ENCODE results near the gene SETD1A.
"Not testable (repeated sequence)": the region's sequence is repeated elsewhere in the genome, so short reads cannot be mapped to it uniquely, and the experiment has no call there.

The SETD1A gene

DNA sequence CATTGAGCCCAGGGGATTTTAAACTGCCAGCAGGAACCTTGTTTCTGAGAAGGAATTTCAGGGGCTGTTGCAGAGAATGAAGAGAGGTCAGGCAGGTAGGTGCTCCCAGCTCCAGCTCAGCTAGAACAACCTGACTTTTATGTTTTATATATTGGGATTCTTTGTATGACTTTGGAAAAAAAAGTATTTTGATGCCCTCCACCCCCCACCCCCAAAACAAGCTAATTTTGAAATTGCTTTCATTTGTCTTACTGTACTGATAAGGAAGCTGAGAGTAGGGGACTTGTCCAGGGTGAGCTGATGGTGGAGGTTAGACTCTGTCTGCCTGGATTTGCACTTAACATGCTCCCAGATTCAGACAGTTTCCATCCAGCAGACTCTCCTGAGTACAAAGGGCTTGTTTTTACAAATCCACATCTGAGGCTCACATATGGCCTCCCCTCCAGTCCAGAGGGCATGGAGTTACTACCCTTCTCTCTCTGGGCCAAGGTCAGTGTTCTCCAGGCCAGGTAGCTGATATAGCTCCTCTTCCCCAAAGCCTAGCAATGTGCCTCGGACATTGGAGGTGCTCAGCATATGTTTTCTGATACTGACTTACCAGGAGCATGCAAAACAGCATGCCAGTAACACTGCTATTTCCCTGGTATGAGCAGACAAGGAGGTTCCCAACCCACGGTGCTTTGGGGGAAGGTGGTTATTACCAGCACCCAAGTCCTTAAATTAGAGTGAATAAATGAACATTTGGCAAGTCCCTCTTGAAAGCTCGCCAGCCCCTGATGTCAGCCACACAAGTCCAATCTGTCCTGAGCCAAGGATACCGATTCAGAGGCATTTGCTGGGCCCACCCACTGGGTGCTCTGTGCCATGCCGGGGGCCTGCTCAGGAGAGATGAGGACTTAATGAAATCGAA lies 41.6 kb downstream of the SETD1A start:
- DNase-seq (ENCODE audit: low read depth): no peak

- no peak for DNase-seq (ENCODE audit: low read depth)
Measured at GRCh38 chr16:31000671-31001382, 43.3 kb downstream of the SETD1A start.

GRCh38 chr16:31001507-31002249 lies 44.1 kb downstream of the SETD1A start:
- no peak for DNase-seq (ENCODE audit: low read depth)

GRCh38 chr16:31002250-31002700 lies 44.7 kb downstream of the SETD1A start:
- no peak for DNase-seq (ENCODE audit: low read depth)

- DNase-seq (ENCODE audit: low read depth): no peak
Measured at GRCh38 chr16:31002862-31003341, 45.3 kb downstream of the SETD1A start.

DNA sequence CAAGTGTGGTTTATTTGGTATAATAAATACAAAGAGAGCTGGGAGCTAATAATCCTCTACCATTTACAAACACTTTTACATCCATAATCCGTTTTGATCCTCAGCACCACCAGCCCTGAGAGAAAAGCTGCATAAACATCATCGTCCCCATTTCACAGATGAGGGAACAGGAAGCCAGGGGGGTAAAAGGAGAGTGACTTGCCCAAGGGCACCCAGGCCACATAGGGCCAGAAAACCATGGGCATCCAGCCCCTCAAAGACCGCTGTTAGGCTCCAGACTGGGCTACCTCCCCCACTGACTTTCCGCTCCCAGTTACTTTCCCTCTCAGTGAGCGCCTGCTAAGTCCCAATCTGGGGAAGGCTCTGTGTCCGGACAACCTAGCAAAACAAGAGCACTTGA lies 46.2 kb downstream of the SETD1A start:
- no peak for DNase-seq (ENCODE audit: low read depth)

- DNase-seq (ENCODE audit: low read depth): no peak
Measured at GRCh38 chr16:31004658-31005057, 47.1 kb downstream of the SETD1A start.

DNA sequence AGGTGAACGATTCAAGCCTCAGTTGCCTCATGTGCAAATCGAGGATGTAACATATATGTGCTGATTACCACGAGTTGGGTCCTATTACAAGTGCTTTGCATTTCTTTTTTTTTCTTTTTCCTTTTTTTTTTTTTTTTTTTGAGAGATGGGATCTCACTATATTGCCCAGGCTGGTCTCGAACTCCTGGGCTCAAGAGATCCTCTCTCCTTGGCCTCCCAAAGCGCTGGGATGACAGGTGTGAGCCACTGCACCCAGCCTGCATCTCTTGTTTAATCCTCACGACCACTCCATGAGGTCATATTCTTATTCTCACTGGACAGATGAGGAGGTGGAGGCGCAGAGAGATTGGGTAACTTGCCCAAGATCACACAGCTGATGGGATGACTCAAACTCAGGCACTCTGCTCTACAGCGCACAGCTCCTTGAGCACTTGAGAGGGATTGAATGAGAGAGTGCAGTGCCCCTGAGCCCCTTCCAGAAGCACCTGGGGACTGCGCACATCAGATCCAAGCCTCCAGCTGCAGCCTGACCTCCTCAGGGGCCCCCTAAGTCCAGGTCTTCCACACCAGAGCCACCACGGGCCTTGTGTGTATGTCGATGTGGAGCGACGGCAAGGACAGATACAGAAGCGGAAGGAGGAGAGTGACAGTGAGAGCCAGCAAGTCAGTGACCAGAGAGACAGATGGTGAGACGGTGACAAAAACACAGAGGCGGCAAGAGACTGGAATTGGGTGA lies 48.0 kb downstream of the SETD1A start:
- DNase-seq (ENCODE audit: low read depth): no peak

- no peak for DNase-seq (ENCODE audit: low read depth)
Measured at GRCh38 chr16:31006086-31006385, 48.5 kb downstream of the SETD1A start.

DNA sequence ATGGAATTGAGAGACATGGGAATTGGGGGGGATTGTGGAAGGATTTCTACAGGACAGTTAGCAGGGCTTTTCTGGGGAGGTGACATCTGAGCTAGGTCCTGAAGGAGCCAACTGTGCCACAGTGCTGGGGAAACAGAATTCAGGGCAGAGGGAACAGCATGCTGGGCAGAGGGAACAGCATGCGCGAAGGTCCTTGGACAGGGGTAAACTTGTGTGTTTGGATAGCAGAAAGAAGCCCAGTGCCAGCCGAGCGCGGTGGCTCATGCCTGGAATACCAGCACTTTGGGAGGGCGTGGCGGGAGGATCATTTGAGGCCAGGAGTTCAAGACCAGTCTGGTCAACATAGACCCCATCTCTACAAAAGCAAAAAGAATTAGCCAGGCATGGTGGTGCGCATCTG lies 49.0 kb downstream of the SETD1A start:
- no peak for DNase-seq (ENCODE audit: low read depth)

GRCh38 chr16:31007684-31008083 lies 50.1 kb downstream of the SETD1A start:
- no peak for DNase-seq (ENCODE audit: low read depth)

DNA sequence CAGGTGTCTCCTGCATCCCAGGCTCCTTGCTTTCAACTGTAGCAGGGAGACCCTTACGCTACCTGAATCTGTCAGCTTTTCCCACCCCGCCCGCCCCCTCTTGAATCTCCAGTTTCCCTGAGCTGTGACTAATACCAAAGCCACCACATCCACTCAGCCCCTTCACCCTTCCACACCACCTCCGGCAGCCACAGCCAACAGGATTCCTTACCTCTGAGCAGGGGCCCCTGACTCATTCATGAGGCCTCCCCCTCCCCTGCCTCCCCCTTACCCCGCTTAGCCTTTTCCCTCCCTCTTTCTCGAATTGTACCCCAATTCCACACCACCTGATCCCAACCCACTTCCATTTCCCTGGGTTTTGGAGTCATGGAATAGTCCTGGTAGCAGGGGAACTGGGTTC lies 50.6 kb downstream of the SETD1A start:
- DNase-seq (ENCODE audit: low read depth): no peak

DNA sequence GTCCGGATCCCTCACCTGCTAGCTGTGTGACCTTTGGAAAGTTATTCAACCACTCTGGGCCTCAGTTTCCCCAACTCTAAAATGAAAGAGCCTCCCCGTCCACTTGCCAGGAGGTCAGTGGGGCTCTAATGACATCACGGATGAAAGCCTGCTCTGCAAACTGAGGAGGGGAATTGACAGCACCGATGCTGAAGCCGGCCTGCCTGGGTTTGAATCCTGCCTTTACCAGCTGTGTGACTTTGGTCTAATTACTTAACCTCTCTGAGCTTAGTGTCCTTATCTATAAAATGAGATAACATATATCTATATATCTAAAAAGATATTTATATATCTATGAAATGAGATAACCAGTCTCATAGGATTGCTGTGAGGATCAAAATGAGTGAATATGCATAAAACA lies 51.0 kb downstream of the SETD1A start:
- DNase-seq (ENCODE audit: low read depth): no peak

GRCh38 chr16:31009120-31009519 lies 51.6 kb downstream of the SETD1A start:
- DNase-seq (ENCODE audit: low read depth): no peak

DNA sequence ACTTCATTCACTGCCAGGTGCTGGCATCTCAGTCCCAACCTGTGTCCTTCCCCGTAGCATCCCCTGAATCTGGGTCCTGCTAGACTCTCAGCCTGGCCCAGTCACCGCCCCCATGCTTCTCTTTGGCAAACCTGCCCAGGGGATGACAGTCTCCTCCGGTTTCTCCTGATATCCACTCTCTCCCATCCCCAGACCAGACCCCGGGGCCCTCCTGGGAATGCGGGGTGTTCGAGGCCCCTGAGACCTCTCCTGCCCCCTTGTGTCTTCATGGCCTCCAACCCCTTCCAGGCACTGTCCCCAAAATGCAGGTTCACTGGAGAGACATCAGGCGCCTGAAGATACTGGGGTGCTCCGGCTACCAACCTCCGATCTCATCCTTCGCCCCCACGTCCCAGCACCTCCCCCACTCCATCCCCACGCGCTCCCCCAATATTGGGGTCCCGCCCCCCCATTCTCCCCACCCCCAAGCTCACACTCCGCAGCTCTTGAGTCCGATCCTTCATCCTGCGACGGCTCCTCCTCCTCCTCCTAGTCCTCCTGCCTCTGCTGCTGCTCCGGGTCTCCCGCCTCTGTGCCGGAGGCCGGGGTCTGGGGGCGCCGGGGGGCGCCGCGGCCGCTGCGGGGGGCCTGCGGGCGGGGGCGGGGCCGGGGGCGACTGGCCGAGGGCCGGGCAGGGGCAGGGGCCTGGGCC lies 52.5 kb downstream of the SETD1A start:
- DNase-seq (ENCODE audit: low read depth): no peak

GRCh38 chr16:31010585-31011325 lies 53.2 kb downstream of the SETD1A start, which contains the start of gene STX1B:
Gene STX1B (minus strand): TSS chr16:31010638. CDS start chr16:31010396, 242 bp downstream.
- DNase-seq (ENCODE audit: low read depth): no peak

DNA sequence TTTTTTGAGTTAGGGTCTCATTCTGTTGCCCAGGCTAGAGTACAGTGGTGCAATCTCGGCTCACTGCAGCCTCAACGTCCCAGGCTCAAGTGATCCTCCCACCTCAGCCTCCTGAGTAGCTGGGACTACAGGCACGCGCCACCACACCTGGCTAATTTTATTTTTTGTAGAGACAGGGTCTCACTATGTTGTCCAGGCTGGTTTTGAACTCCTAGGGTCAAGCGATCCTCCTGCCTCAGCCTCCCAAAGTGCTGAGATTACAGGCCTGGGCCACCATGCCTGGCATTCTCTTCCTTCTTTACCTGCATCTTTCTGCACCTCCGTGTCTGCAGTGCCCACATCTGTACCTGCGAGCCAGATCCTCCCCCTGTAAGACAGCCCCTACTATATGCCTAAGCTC lies 54.3 kb downstream of the SETD1A start:
- DNase-seq (ENCODE audit: low read depth): not testable (repeated sequence)

- DNase-seq (ENCODE audit: low read depth): not testable (repeated sequence)
Measured at GRCh38 chr16:31013292-31013691, 55.7 kb downstream of the SETD1A start.

GRCh38 chr16:31016018-31016417 lies 58.5 kb downstream of the SETD1A start:
- no peak for DNase-seq (ENCODE audit: low read depth)

- not testable (repeated sequence) for DNase-seq (ENCODE audit: low read depth)
Measured at GRCh38 chr16:31017756-31018155, 60.2 kb downstream of the SETD1A start.
